HFFc6 (cell line): ENCODE results near the gene BACE1-AS. TPM values are rescaled to one million over a fixed set of nuclear protein-coding genes. Genes with fewer than 3 reads are reported as not detected.

Experiments
- DNase-seq: peaks from one replicate; pipeline ENCODE4 v3.0.0-alpha.2; 2018
- H3K27ac Mint-ChIP-seq: 2 replicates; pipeline ENCODE4 v1.8.0; 2020; ENCODE audit warnings: mild to moderate bottlenecking, mixed read lengths
- H3K27me3 Mint-ChIP-seq: 2 replicates; pipeline ENCODE4 v1.8.0; 2021; ENCODE audit warnings: mild to moderate bottlenecking, moderate library complexity, mixed read lengths; ENCODE audit not compliant: insufficient read depth
- H3K36me3 Mint-ChIP-seq: 2 replicates; pipeline ENCODE4 v1.8.0; 2021; ENCODE audit warnings: low read depth, mixed read lengths
- H3K4me1 Mint-ChIP-seq: 2 replicates; pipeline ENCODE4 v1.8.0; 2020; ENCODE audit warnings: low read depth, mixed read lengths
- H3K4me3 Mint-ChIP-seq: 2 replicates; pipeline ENCODE4 v1.8.0; 2020; ENCODE audit warnings: mild to moderate bottlenecking, moderate library complexity, mixed read lengths
- H3K9me3 Mint-ChIP-seq: 2 replicates; pipeline ENCODE4 v1.8.0; 2020; ENCODE audit warnings: mild to moderate bottlenecking, mixed read lengths
- CTCF ChIP-seq: fragments of 200-600 bp; sonication (generic); IDR thresholded peaks from 2 replicates; pipeline ENCODE4 v1.5.0; 2021; ENCODE audit warnings: antibody characterized with exemption, mild to moderate bottlenecking
- total RNA-seq, 6 experiments: library from RNA; stranded (reverse); fragmentation: NEBNext Ultra II Directional; extraction: Animal tissue kit (Norgen Biotek cat#: 25700); gene quantifications; 2 replicates in 1 of 6; 3 replicates in 5 of 6; pipeline ENCODE4 v1.2.3, GENCODE V29; 2021

BACE1-AS gene
- total RNA-seq, 6 experiments from 2014 or later, result 4.3 to 6.4 (median 5.7) TPM

GRCh38 chr11:117303646-117304315 lies 12.6 kb downstream of the BACE1-AS start:
- no peak for TF ChIP-seq CTCF
- no peak for DNase-seq
- Mint-ChIP-seq H3K9me3 (no peaks in the 10 kb centered on the region), H3K27ac (no peak overlapping the region), H3K36me3 (no peaks in the 10 kb centered on the region; the same call in 1 of the 2 replicates), H3K4me3 (no peak overlapping the region), H3K27me3 (no peaks in the 10 kb centered on the region; the same call in 1 of the 2 replicates), H3K4me1 (peaks cover 21% of the 10 kb centered on the region)

- no peak overlapping the region for H3K4me3 Mint-ChIP-seq
- no peaks in the 10 kb centered on the region; the same call in 1 of the 2 replicates for H3K27me3 Mint-ChIP-seq
- DNase-seq, result no peak
- no peak overlapping the region for H3K27ac Mint-ChIP-seq
- H3K9me3 Mint-ChIP-seq, result no peaks in the 10 kb centered on the region
- H3K36me3 Mint-ChIP-seq, result no peaks in the 10 kb centered on the region; the same call in 1 of the 2 replicates
- TF ChIP-seq CTCF, result no peak
- peaks cover 18% of the 10 kb centered on the region for H3K4me1 Mint-ChIP-seq
These were observed 14.0 kb downstream of the BACE1-AS start for GRCh38 chr11:117305145-117305544.

- Mint-ChIP-seq H3K9me3 (no peaks in the 10 kb centered on the region), H3K4me3 (no peak overlapping the region), H3K36me3 (no peaks in the 10 kb centered on the region), H3K27ac (no peak overlapping the region), H3K27me3 (no peaks in the 10 kb centered on the region; the same call in none of the 2 replicates), H3K4me1 (peaks cover 11% of the 10 kb centered on the region)
- TF ChIP-seq CTCF, result no peak
- no peak for DNase-seq
These were observed 18.2 kb downstream of the BACE1-AS start for GRCh38 chr11:117309310-117309709.

GRCh38 chr11:117313091-117313490 lies 21.9 kb downstream of the BACE1-AS start:
- no peak for TF ChIP-seq CTCF
- no peak overlapping the region for H3K4me3 Mint-ChIP-seq
- no peak overlapping the region for H3K27ac Mint-ChIP-seq
- DNase-seq, result no peak
- H3K27me3 Mint-ChIP-seq, result no peaks in the 10 kb centered on the region; the same call in none of the 2 replicates
- no peaks in the 10 kb centered on the region for H3K36me3 Mint-ChIP-seq
- peaks cover 28% of the 10 kb centered on the region for H3K4me1 Mint-ChIP-seq
- no peaks in the 10 kb centered on the region for H3K9me3 Mint-ChIP-seq

- TF ChIP-seq CTCF, result no peak
- Mint-ChIP-seq H3K27ac (no peak overlapping the region; the same call in none of the 2 replicates), H3K9me3 (no peaks in the 10 kb centered on the region), H3K4me1 (peaks cover 32% of the 10 kb centered on the region), H3K36me3 (no peaks in the 10 kb centered on the region), H3K27me3 (no peaks in the 10 kb centered on the region; the same call in none of the 2 replicates), H3K4me3 (peak overlapping the region; percentile 88)
- no peak for DNase-seq
These were observed 23.0 kb downstream of the BACE1-AS start for GRCh38 chr11:117313828-117314768.
